Left lobe of liver (tissue), 2 donors: Measurements from ENCODE around the gene CD4. TPM values are rescaled to one million over a fixed set of nuclear protein-coding genes. Genes with fewer than 3 reads are reported as not detected.
"Not testable (repeated sequence)": the region's sequence is repeated elsewhere in the genome, so short reads cannot be mapped to it uniquely, and the experiment has no call there.

Experiments used
- ATAC-seq: fragments of 200-7000 bp; cut with Tn5 transposase; one replicate; pipeline ENCODE4 v1.9.1; 2020; ENCODE audit warnings: mild to moderate bottlenecking, moderate library complexity
- DNase-seq: peaks from one replicate; pipeline ENCODE4 v3.0.0-alpha.2; 2020; ENCODE audit warnings: low spot score
- total RNA-seq: library from RNA; stranded (reverse); gene quantifications from one replicate; pipeline ENCODE4 v1.2.1, GENCODE V29; 2021
- donor health status: DM: no; HTN: no; CAD: no; lungs with moderate emphysema.
- donor health status: DM: no; HTN: yes; CAD: no.

The CD4 gene
- 22.7 TPM for total RNA-seq

DNA sequence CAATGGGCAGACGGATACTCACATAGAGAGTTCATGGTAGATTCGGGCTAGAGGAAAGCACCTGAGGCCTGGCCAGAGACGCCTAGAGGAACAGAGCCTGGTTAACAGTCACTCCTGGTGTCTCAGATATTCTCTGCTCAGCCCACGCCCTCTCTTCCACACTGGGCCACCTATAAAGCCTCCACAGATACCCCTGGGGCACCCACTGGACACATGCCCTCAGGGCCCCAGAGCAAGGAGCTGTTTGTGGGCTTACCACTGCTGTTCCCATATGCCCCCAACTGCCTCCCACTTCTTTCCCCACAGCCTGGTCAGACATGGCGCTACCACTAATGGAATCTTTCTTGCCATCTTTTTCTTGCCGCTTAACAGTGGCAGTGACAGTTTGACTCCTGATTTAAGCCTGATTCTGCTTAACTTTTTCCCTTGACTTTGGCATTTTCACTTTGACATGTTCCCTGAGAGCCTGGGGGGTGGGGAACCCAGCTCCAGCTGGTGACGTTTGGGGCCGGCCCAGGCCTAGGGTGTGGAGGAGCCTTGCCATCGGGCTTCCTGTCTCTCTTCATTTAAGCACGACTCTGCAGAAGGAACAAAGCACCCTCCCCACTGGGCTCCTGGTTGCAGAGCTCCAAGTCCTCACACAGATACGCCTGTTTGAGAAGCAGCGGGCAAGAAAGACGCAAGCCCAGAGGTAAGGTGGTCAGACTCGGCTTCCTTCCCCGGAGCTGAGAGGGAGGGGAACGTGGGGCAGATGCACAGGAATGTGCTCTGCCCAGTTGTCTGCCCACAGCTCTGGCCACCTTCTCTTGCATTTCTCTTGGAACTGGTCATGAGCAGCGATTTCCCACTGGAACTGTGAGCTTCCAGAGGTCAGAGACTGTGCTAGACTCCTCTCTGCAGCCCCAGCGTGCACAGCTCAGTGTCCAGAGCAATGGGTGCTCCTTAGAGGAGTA, at the start of gene CD4:
TSS of gene CD4 (plus strand) at position 557 of the 953 bp plus-strand sequence. CDS start 10,611 bp downstream, outside the sequence.
- peak; percentile 78 for ATAC-seq

DNA sequence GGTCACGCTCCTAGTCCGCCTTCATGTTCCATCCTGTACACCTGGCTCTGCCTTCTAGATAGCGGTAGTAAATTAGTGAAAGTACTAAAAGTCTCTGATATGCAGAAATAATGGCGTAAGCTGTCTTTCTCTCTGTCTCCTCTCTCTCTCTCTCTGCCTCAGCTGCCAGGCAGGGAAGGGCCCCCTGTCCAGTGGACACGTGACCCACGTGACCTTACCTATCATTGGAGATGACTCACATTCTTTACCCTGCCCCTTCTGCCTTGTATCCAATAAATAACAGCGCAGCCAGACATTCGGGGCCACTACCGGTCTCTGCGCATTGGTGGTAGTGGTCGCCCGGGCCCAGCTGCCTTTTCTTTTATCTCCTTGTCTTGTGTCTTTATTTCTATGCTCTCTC, 47.2 kb upstream of the CD4 start:
- ATAC-seq, DNase-seq: not testable (repeated sequence)

More for the DNA sequence above, at the start of gene CD4:
- no peak for DNase-seq

DNA sequence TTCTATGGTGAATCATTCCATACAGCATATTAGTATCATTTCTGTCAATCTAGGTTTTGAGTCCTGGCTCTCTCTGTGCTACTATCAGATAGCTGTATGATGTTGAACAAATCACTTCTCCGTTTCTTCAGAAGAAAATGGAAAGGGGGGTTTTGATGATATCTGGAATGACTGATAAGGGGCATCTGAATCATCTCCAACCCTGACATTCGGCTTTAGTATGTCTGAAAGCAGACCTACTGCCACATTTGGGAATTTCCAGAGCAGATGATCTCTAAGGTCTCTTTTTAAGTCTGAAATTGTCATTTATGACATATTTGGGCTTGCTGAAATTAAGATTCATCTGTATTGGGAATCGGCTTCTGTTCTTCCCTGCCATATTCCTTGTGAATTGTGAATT, 46.5 kb upstream of the CD4 start:
- DNase-seq: no peak
- ATAC-seq: no peak

DNA sequence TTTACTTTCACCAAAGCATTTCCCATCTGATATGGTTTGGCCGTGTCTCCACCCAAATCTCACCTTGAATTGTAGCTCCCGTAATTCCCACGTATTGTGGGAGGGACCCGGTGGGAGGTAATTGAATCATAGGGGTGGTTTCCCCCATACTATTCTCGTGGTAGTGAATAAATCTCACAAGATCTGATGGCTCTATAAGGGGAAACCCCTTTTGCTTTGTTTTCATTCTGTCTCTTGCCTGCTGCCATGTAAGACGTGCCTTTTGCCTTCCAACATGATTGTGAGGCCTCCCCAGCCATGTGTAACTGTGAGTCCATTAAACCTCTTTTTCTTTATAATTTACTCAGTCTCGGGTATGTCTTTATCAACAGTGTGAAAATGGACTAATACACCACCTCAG, 46.0 kb upstream of the CD4 start:
- DNase-seq, ATAC-seq: not testable (repeated sequence)

DNA sequence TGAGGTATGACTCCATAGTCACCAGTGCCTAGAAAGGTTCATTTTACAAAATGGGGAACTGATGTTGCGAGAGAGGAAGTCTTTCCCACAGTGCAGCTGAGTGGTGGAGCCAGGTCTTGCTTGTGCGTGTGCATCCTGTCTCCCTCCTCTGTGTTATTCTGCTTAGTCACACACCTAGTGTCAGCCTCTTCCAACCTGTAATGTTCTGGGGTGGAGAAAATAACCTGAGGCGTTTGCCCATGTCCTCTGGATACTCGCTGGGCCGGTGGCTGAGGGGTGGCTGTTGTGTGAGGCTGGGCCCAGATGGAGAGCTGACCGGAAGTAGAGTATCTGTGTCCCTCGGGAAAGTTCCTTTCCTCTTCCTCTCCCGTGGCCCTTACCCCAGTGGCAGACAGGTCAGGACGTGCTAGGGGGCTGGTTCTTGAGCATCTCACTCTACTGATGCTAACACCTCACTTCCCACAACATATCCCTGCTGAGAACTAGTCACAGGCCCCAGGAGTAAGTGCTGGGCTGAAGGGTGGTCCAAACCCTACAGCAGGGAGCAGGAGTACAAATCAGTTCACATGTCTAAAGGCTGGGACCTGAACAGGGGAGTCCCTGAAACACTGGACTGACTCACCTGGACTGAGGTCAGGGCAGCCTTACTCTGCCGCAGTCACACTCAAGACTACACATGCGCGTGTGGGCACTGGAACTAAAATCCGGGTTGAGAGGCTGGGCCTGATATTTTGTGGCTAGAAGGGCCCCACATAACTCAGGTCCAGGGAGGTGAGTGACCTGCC, 43.4 kb upstream of the CD4 start:
- ATAC-seq: peak; percentile 45
- DNase-seq: no peak

DNA sequence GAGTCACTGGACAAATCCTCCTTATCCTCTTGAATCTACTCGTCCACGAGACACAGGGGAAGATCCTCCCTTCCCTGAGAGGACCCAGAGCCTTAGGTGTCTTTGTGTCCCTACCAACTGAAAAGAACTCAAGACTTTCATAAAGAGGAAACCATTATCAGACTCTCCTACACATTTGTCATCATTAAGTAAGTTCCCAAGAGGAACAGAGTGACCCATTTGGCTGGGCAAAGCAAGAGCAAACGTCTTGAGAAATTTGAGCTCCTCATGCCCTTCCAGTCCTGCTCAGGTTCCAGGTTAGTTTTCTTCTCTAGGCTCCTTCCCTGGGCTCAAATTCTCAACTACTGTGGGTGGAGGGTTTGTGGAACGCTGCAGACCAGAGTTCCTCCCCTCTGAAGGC, 42.1 kb upstream of the CD4 start:
- DNase-seq (no peak), ATAC-seq (no peak)

DNA sequence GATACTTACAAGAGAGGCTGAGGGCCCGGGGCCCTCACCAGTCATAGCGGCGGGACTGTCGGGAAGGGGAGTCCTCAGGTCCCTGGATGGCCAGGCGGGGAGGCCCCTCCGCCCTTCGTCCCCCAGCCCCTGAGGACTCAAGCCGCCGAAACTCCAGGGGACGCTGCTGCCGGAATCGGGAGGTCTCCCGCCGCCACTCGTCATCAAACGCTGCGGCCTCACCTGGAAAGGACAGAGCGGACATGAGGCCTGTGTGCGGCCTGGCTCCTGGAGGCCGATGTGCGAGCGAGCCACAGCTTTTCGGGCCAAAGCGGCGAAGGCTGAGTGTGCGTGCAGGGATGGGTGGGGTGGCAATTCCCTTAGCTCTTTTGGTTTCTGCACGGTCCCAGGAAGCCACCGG, 40.6 kb upstream of the CD4 start:
- ATAC-seq (no peak), DNase-seq (no peak)

DNA sequence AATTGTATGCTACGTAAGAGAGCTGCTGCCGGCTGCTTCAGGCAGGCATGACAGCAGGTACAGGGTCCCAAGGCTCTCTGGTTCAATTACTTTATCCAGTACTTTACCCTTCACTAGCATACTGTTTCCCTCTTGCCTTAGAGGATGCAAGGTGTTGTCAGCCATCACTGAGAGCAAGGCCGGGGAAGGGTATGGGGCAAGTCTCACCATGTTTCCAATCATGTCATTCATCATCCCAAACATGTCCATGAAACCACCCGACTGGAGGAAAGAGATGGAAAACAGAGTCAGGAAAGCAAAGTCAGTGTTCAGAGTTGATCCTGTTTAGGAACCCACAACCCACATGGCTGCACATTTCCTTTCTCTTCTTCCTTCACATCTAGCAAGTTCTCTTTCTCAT, 38.8 kb upstream of the CD4 start:
- ATAC-seq (no peak), DNase-seq (no peak)

DNA sequence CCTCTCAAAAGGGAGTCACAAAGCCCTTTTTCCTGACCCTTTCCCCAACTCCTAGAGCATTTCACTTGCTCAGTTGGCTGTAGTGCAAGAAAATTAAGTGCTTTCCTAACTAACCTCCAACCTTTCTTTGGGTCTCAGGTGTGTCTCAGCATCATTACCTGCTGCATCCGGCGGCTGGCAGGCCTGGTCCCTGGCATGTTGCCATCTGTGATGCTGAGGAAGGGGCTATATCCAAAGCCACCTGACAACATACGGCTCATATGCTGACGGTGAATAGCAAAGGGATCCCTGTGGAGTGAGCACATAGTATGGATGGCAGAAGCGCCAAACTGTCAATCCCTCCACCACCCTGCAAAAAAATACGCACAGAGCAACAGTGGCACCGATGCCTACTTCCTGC, 37.6 kb upstream of the CD4 start:
- DNase-seq: no peak
- ATAC-seq: no peak

DNA sequence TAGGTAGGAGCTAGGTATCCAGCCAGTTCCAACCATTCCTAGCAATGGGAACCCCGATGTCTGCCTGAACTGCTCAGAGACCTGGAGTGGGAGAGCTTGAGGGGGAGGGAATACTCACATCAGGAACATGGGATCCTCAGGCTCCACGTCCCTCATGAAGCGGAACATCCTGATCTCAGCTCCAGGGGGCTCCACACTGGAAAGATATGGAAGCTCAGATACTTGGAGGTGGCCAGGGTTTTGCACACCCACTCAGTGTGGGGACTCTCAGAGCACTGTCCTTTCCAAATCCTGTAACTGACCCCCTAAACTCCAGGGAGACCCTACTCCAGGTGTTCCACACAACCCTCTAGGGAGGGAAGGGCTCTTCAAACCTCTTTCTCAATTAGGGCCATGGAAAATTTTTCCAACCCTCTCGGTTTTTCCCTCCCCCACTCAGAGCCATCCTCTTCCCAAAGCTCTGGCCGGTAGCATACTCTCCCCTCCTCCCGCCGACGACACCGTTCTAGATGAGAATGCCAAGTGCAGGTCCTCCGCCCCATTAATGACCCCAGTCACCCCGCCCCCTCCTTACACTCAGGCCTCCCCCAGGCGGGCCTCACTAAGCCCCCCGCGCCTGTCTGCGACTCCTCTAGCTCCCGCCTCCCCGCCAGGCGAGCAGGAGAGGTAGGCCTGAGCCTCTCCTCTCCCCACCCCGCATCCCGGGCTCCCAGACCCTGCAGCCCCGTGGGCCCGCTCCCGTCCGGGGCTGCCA, 37.0 kb upstream of the CD4 start:
- DNase-seq (no peak), ATAC-seq (peak; percentile 8)

DNA sequence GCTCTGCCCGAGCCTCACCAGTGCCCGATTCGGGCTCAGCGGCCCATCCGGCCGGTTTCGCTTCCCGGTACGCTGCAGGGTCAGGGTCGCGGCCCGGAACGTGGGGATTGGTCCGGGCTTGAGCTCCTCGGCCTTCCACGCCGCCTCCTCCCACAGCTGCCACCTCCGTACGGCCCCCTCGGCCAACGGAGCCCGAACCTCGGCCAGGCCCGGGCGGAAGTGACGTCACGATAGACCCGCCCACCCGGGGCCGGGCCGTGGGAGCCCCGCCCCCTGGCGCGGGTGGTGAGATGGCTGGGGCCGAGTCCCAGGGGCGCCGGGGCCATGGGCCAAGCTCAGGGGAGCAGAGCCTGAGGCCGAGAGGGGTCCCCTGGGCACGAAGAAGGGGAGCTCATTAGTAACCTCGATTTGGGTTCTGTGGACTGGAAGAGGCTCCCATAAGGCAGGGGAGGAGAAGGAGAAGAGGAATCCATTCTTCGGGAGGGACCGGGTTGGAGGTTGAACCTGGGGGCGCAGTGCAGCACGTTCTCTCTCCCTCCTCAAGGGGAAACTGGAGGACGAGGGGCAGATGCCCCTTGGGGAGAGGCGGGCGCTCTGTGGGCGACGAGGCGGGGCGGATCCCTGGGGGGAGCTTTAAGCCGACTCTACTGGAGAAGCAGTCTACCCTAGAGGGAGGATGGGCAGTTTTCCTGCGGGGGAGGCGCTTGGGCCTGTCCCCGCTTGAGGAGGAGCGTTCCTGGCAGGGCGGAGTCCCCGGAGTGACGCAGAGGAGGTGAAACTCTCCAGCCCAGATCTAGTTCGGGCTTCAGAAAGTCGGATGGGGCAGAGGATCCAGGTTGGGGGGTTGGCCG, 36.2 kb upstream of the CD4 start, which contains the start of gene MLF2:
TSS of gene MLF2 (minus strand) at position 221 of the 851 bp plus-strand sequence. CDS start 807 bp downstream, outside the sequence.
- ATAC-seq (peak; percentile 83), DNase-seq (peak; percentile 99)

DNA sequence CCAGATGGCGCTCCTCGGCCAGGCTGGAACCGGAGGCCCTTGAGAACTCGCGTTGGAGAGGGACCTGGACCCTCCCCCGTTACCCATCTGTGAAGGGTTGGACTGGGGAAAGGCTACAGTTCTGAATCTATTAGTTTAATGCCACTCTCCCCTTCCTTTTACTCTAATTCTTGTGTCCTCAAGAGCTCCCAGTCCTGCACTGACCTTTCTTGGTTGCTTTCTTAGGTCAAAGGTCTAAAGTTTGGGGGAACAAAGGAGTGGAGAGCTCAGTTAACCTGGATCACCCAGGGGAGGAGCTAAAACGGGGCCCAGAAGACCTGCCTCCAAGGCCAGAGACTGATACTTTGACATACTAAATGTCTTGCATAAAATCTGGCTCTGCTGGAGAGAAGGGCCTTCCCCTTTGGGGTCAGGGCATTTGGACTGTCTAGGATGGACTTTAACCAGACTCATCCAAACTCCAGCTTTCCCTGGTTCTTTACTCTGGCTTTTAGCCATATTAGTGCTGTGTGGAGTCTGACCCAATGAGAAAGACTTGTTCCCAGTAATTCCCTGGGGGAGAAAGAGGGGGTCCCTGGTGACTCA, 35.5 kb upstream of the CD4 start:
- peak; percentile 66 for ATAC-seq

DNA sequence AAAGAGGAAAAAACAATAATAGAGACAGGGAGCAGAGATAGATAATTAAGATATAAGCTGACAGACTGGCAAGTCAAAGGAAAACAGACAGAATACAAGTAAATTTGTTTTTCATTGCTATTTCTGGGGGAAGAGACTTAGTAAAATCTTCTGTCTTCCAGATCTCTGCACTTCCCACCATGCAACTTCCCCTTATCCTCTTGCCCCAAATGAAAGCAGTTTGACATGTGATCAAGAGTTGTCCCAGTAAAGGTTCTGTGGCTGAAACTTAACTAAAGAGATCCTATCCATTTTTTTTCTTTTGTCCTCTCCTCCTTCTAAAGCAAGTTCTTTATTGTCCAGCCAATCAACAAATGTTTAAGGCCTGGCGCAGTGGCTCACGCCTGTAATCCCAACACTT, 34.9 kb upstream of the CD4 start:
- no peak for DNase-seq
- no peak for ATAC-seq

More for the DNA sequence above, 35.5 kb upstream of the CD4 start:
- peak; percentile 85 for DNase-seq

DNA sequence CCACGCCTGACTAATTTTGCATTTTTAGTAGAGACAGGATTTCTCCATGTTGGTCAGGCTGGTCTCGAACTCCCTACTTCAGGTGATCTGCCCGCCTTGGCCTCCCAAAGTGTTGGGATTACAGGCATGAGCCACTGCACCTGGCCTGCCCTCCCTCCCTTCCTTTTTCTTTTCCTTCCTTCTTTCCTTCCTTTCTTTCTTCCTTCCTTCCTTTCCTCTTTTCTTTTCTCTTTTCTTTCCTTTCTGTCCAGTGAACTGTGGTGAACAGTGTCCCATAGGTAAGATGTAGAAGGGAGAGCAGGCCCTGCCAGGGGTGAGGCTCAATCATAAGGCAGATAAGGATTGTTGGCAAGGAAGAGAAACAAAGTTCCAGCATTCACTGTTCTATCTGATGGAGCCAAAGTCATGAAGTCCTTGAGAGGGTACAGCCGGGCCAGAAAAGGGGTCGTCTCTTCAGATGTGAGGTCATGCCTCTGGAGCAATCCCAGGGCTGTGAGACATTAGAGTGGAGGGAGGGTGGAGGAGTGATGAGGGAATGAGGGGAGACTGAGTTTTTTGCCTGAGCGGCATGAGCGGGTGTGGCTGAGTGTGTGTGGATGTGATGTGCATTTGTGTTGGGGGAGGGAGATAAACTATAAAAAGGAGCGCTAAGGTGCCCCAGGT, 32.2 kb upstream of the CD4 start:
- DNase-seq: no peak
- ATAC-seq: no peak

DNA sequence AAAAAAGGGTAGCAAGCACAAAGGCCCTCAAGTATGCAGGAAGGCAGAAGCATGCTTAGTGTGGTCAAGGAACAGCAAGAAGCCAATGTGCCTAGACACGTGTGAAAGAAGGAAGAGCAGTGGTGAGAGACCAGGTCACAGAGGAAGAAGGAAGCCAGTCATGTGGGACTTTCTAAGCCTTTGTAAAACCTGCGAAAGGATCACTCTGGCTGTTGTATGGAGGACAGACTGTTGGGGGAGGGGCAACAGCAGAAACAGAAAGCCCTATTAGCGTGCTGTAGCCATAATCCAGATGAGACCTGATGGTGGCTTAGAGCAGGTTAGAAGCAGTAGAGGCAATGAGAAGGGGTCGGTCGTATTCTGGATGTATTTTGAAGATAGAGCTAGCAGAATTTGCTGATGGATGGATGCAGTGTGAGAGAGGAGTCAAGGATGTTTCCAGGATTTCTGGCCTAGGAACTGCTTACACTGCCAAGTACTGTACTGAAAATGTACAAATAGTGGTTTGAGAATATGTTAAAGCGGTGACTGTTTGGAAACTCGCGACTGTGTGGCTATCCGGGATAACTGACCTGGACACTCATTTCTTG, 30.7 kb upstream of the CD4 start:
- ATAC-seq (no peak), DNase-seq (no peak)

DNA sequence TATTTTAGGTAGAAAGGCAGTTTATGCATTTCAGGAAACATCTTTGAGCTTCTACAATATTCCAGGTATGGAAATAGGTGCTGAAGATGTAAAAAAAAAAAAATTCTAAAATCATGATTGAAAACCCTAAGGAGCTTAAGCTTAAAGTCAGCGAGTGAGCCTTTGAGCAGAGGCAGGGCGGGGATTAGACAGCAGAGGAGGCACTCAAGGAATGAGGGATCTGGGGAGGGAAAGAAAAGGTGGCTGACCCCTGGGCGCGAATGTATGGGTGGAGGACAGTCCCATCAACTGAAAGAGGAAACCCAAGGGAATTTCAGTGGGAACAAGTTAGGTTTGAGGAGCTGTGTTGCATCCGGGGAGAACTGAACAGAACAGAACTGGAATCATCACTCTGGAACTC, 29.6 kb upstream of the CD4 start:
- ATAC-seq: no peak
- no peak for DNase-seq

DNA sequence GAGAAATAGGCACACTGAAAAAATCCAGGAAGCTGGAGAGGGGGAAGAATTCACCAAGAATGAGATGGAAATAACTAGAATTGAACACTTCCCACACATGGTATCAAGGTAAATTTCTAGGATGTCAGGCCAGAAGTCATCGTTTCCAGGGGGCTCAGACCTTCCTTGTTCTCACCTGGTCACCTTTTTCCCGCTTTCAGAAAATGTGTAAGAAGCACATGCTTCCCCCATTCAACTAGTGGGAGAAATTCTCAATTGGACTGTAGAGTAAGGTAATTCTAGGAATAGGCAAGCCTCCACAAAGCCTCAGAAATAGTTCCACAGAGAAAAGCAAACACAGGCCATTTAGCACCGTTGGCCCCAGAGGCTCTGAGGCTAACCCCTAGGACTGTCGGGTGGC, 25.9 kb upstream of the CD4 start:
- DNase-seq (no peak), ATAC-seq (no peak)

DNA sequence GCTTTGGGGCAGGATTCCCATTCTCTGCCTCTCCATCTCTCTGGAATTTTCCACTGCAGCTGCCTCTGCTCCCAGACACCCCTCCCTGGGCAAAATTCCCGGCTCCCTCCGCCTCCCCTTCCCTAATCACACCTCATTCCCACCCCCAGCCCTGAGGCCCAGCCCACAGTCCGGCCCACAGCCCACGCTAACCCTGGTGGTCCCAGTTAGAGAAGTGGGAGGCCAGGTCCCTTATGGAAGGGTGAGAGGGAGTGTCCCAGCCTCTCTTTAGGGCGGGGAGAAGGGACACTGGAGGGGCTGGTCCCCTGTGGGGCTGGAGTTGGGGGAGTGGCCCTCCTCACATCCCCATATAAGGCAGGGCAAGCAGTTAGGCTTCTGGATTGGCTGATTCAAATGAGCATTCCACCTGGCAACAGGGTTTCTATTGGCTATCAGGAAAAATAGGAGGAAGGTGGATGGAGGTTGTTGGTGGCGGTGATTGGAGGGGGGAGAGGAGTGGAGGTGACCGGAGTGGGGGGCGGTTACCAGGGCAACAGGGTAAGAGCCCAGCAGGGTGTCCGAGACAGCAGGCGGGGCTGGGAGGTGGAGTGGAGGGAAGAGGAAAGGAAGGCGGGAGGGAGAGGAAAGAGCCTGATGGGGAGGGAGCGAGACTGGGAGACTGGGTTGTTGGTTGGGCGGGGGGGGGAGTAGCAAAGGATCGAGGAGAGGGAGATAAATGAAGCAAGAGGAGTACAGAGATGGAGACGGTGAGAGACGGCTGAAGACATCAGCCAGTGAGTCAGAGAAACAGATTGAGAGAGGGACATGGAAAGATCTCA, 25.1 kb upstream of the CD4 start:
- peak; percentile 86 for DNase-seq

More for the DNA sequence above, 25.1 kb upstream of the CD4 start:
- peak; percentile 66 for ATAC-seq
